Measurements from ENCODE around the gene HARBI1.
"Not testable (repeated sequence)": the region's sequence is repeated elsewhere in the genome, so short reads cannot be mapped to it uniquely, and the experiment has no call there.

HARBI1 gene

GRCh38 chr11:46593550-46594373 is 23.3 kb downstream of the HARBI1 start, which contains the start of gene AMBRA1:
AMBRA1 (minus strand) TSS chr11:46594023; CDS start chr11:46548380, 45,643 bp downstream.
- H3K9me3 ChIP-seq (ENCODE audit: control insufficient read depth in 1 of 2, low read length in 2 of 2) = no peaks in the 10 kb centered on the region
- H3K36me3 ChIP-seq (ENCODE audit: control insufficient read depth in 1 of 2, insufficient read depth in 2 of 2, low read length in 2 of 2) = no peaks in the 10 kb centered on the region
- peaks cover 4 to 25% of the 10 kb centered on the region in 2 donors for H3K4me1 ChIP-seq (ENCODE audit: control insufficient read depth in 1 of 2, insufficient read depth in 2 of 2, low read length in 2 of 2)
- no peaks in the 10 kb centered on the region for H3K27me3 ChIP-seq (ENCODE audit: low read depth, low read length)
- H3K4me3 ChIP-seq (ENCODE audit: low read depth in 1 of 2, low read length in 2 of 2) = peak within 1 kb of the TSS; percentile 89 to 96
- peak within 1 kb of the TSS; percentile 62 for H3K27ac ChIP-seq (ENCODE audit: low read length)

- no peak overlapping the region for H3K4me3 ChIP-seq (ENCODE audit: low read depth in 1 of 2, low read length in 2 of 2)
- H3K27me3 ChIP-seq (ENCODE audit: low read depth, low read length) = no peaks in the 10 kb centered on the region
- no peaks in the 10 kb centered on the region for H3K36me3 ChIP-seq (ENCODE audit: control insufficient read depth in 1 of 2, insufficient read depth in 2 of 2, low read length in 2 of 2)
- no peaks in the 10 kb centered on the region for H3K9me3 ChIP-seq (ENCODE audit: control insufficient read depth in 1 of 2, low read length in 2 of 2)
- no peak overlapping the region for H3K27ac ChIP-seq (ENCODE audit: low read length)
- peaks cover 4 to 25% of the 10 kb centered on the region in 2 donors for H3K4me1 ChIP-seq (ENCODE audit: control insufficient read depth in 1 of 2, insufficient read depth in 2 of 2, low read length in 2 of 2)
Measured at GRCh38 chr11:46590740-46591605, 26.1 kb downstream of the HARBI1 start.

GRCh38 chr11:46588915-46589314 is 28.1 kb downstream of the HARBI1 start:
- no peak overlapping the region for H3K27ac ChIP-seq (ENCODE audit: low read length)
- no peaks in the 10 kb centered on the region for H3K36me3 ChIP-seq (ENCODE audit: control insufficient read depth in 1 of 2, insufficient read depth in 2 of 2, low read length in 2 of 2)
- H3K9me3 ChIP-seq (ENCODE audit: control insufficient read depth in 1 of 2, low read length in 2 of 2) = no peaks in the 10 kb centered on the region
- no peaks in the 10 kb centered on the region for H3K27me3 ChIP-seq (ENCODE audit: low read depth, low read length)
- H3K4me3 ChIP-seq (ENCODE audit: low read depth in 1 of 2, low read length in 2 of 2) = no peak overlapping the region
- H3K4me1 ChIP-seq (ENCODE audit: control insufficient read depth in 1 of 2, insufficient read depth in 2 of 2, low read length in 2 of 2) = peaks cover 4 to 25% of the 10 kb centered on the region in 2 donors

GRCh38 chr11:46588131-46588530 is 28.9 kb downstream of the HARBI1 start:
- H3K4me3 ChIP-seq (ENCODE audit: low read depth in 1 of 2, low read length in 2 of 2) = no peak overlapping the region
- H3K9me3 ChIP-seq (ENCODE audit: control insufficient read depth in 1 of 2, low read length in 2 of 2) = no peaks in the 10 kb centered on the region
- no peaks in the 10 kb centered on the region for H3K36me3 ChIP-seq (ENCODE audit: control insufficient read depth in 1 of 2, insufficient read depth in 2 of 2, low read length in 2 of 2)
- H3K27ac ChIP-seq (ENCODE audit: low read length) = no peak overlapping the region
- H3K27me3 ChIP-seq (ENCODE audit: low read depth, low read length) = no peaks in the 10 kb centered on the region
- H3K4me1 ChIP-seq (ENCODE audit: control insufficient read depth in 1 of 2, insufficient read depth in 2 of 2, low read length in 2 of 2) = peaks cover 4 to 24% of the 10 kb centered on the region in 2 donors

- H3K9me3 ChIP-seq (ENCODE audit: control insufficient read depth in 1 of 2, low read length in 2 of 2); H3K36me3 ChIP-seq (ENCODE audit: control insufficient read depth in 1 of 2, insufficient read depth in 2 of 2, low read length in 2 of 2); H3K4me3 ChIP-seq (ENCODE audit: low read depth in 1 of 2, low read length in 2 of 2); H3K27me3 ChIP-seq (ENCODE audit: low read depth, low read length); H3K27ac ChIP-seq (ENCODE audit: low read length); H3K4me1 ChIP-seq (ENCODE audit: control insufficient read depth in 1 of 2, insufficient read depth in 2 of 2, low read length in 2 of 2): not testable (repeated sequence)
Measured at GRCh38 chr11:46583513-46583912, 33.5 kb downstream of the HARBI1 start.

- H3K4me3 ChIP-seq (ENCODE audit: low read depth in 1 of 2, low read length in 2 of 2) = no peak overlapping the region
- H3K27ac ChIP-seq (ENCODE audit: low read length) = no peak overlapping the region
Measured at GRCh38 chr11:46582588-46582987, 34.4 kb downstream of the HARBI1 start.

GRCh38 chr11:46577058-46577457 is 40.0 kb downstream of the HARBI1 start:
- Histone ChIP-seq H3K27me3 (ENCODE audit: low read depth, low read length) (no peaks in the 10 kb centered on the region), H3K27ac (ENCODE audit: low read length) (no peak overlapping the region), H3K36me3 (ENCODE audit: control insufficient read depth in 1 of 2, insufficient read depth in 2 of 2, low read length in 2 of 2) (no peaks in the 10 kb centered on the region), H3K9me3 (ENCODE audit: control insufficient read depth in 1 of 2, low read length in 2 of 2) (no peaks in the 10 kb centered on the region), H3K4me3 (ENCODE audit: low read depth in 1 of 2, low read length in 2 of 2) (no peak overlapping the region), H3K4me1 (ENCODE audit: control insufficient read depth in 1 of 2, insufficient read depth in 2 of 2, low read length in 2 of 2) (peaks cover 0 to 7% of the 10 kb centered on the region in 2 donors)

More at GRCh38 chr11:46582588-46582987, 34.4 kb downstream of the HARBI1 start:
- peaks cover 0 to 5% of the 10 kb centered on the region in 2 donors for H3K4me1 ChIP-seq (ENCODE audit: control insufficient read depth in 1 of 2, insufficient read depth in 2 of 2, low read length in 2 of 2)
- no peaks in the 10 kb centered on the region for H3K27me3 ChIP-seq (ENCODE audit: low read depth, low read length)
- H3K36me3 ChIP-seq (ENCODE audit: control insufficient read depth in 1 of 2, insufficient read depth in 2 of 2, low read length in 2 of 2) = no peaks in the 10 kb centered on the region
- no peaks in the 10 kb centered on the region for H3K9me3 ChIP-seq (ENCODE audit: control insufficient read depth in 1 of 2, low read length in 2 of 2)

- H3K27me3 ChIP-seq (ENCODE audit: low read depth, low read length) = no peaks in the 10 kb centered on the region
- peaks cover 0 to 20% of the 10 kb centered on the region in 2 donors for H3K4me1 ChIP-seq (ENCODE audit: control insufficient read depth in 1 of 2, insufficient read depth in 2 of 2, low read length in 2 of 2)
- H3K9me3 ChIP-seq (ENCODE audit: control insufficient read depth in 1 of 2, low read length in 2 of 2) = no peaks in the 10 kb centered on the region
- H3K4me3 ChIP-seq (ENCODE audit: low read depth in 1 of 2, low read length in 2 of 2) = no peak overlapping the region
- no peak overlapping the region for H3K27ac ChIP-seq (ENCODE audit: low read length)
- no peaks in the 10 kb centered on the region for H3K36me3 ChIP-seq (ENCODE audit: control insufficient read depth in 1 of 2, insufficient read depth in 2 of 2, low read length in 2 of 2)
Measured at GRCh38 chr11:46574656-46575055, 42.4 kb downstream of the HARBI1 start.

DNA sequence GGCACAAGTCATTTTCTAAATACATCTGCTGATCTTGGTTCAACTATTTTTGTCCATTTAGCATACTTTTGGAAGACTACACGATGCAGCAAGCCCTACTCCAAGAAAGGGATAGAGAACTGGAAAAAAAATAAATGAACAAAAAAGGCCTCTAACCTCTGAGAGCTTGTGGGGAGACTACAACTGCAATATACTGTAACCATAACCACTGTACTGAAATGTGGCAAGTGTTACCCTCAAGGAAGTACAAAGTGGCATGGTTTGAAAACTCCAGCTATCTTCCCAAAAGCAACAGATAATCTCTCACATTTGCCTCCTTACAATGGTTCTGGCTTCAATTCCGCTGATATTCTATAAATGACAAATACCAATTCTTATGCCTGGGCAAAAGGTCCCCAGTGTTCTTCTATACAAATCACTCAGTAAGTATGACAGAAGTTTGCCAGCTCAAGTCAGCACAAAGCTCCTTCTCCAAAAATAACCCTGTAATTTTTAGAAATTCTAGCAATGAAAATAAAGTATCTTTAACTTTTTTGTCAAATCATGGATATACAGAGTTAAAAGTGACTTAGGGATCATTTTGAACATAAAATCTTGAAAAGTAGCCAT is 46.1 kb downstream of the HARBI1 start:
- no peaks in the 10 kb centered on the region for H3K27me3 ChIP-seq (ENCODE audit: low read depth, low read length)
- H3K36me3 ChIP-seq (ENCODE audit: control insufficient read depth in 1 of 2, insufficient read depth in 2 of 2, low read length in 2 of 2) = no peaks in the 10 kb centered on the region
- H3K9me3 ChIP-seq (ENCODE audit: control insufficient read depth in 1 of 2, low read length in 2 of 2) = no peaks in the 10 kb centered on the region
- H3K27ac ChIP-seq (ENCODE audit: low read length) = no peak overlapping the region
- H3K4me1 ChIP-seq (ENCODE audit: control insufficient read depth in 1 of 2, insufficient read depth in 2 of 2, low read length in 2 of 2) = peaks cover 0 to 20% of the 10 kb centered on the region in 2 donors
- no peak overlapping the region for H3K4me3 ChIP-seq (ENCODE audit: low read depth in 1 of 2, low read length in 2 of 2)

- no peak overlapping the region for H3K4me3 ChIP-seq (ENCODE audit: low read depth in 1 of 2, low read length in 2 of 2)
- no peaks in the 10 kb centered on the region for H3K36me3 ChIP-seq (ENCODE audit: control insufficient read depth in 1 of 2, insufficient read depth in 2 of 2, low read length in 2 of 2)
- no peaks in the 10 kb centered on the region for H3K9me3 ChIP-seq (ENCODE audit: control insufficient read depth in 1 of 2, low read length in 2 of 2)
- H3K27me3 ChIP-seq (ENCODE audit: low read depth, low read length) = no peaks in the 10 kb centered on the region
- peaks cover 5 to 11% of the 10 kb centered on the region in 2 donors for H3K4me1 ChIP-seq (ENCODE audit: control insufficient read depth in 1 of 2, insufficient read depth in 2 of 2, low read length in 2 of 2)
- H3K27ac ChIP-seq (ENCODE audit: low read length) = no peak overlapping the region
Measured at GRCh38 chr11:46565232-46565840, 51.7 kb downstream of the HARBI1 start.

DNA sequence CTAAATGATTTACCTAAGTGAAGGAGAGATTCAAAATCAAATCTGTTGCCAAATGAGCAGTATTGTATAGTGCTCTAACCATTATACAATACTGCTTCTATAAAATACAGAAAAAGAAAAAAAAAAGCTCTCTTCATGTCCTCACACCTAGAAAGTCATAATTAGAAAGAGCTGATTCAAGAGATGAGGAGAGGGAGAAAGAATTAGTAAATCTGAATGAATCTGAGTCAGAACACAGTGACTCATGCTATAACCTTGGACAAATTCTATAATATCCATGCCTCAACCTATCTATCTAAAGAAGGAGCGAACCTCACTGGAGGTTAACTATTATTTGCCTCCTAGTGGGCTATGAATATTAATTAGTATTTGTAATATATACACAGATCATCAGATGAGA is 52.6 kb downstream of the HARBI1 start:
- Histone ChIP-seq H3K4me1 (ENCODE audit: control insufficient read depth in 1 of 2, insufficient read depth in 2 of 2, low read length in 2 of 2) (peaks cover 5 to 16% of the 10 kb centered on the region in 2 donors), H3K36me3 (ENCODE audit: control insufficient read depth in 1 of 2, insufficient read depth in 2 of 2, low read length in 2 of 2) (no peaks in the 10 kb centered on the region), H3K27ac (ENCODE audit: low read length) (no peak overlapping the region), H3K4me3 (ENCODE audit: low read depth in 1 of 2, low read length in 2 of 2) (no peak overlapping the region), H3K27me3 (ENCODE audit: low read depth, low read length) (no peaks in the 10 kb centered on the region), H3K9me3 (ENCODE audit: control insufficient read depth in 1 of 2, low read length in 2 of 2) (no peaks in the 10 kb centered on the region)
